ENCODE data around the gene EFL1.

The EFL1 gene

GRCh38 chr15:82136120-82136519 lies 126.4 kb downstream of the EFL1 start:
- no peak overlapping the region for H4K12ac ChIP-seq (ENCODE audit: low read depth, low read length)
- H3K4me2 ChIP-seq (ENCODE audit: low read length), result no peak overlapping the region
- no peak overlapping the region for H2AFZ ChIP-seq (ENCODE audit: insufficient read depth, low read length, poor library complexity)
- no peaks in the 10 kb centered on the region for H3K79me2 ChIP-seq (ENCODE audit: control insufficient read depth, insufficient read depth, low read length, poor library complexity)
- H2AK5ac ChIP-seq (ENCODE audit: low read length), result no peak overlapping the region
- DNase-seq, result no peak
- H3K79me1 ChIP-seq (ENCODE audit: low read length), result peaks cover 2% of the 10 kb centered on the region
- H3K23ac ChIP-seq (ENCODE audit: low read length), result no peak overlapping the region
- H2BK120ac ChIP-seq (ENCODE audit: insufficient read depth, low read length, poor library complexity), result no peak overlapping the region
- H3K27me3 ChIP-seq (ENCODE audit: insufficient read depth, low read length), result no peaks in the 10 kb centered on the region
- no peak overlapping the region for H3K4ac ChIP-seq (ENCODE audit: low read depth, low read length)
- WGBS (ENCODE audit: extremely low coverage, insufficient coverage, insufficient read length), result no CpG with 5 or more reads among the region's 3 CpGs
- H3K14ac ChIP-seq (ENCODE audit: low read length), result no peak overlapping the region
- H3K36me3 ChIP-seq (ENCODE audit: control insufficient read depth in 1 of 2, insufficient read depth in 2 of 2, low read length in 2 of 2), result no peaks in the 10 kb centered on the region
- H2BK5ac ChIP-seq (ENCODE audit: low read depth, low read length, poor library complexity), result no peak overlapping the region
- no peak overlapping the region for H3K18ac ChIP-seq (ENCODE audit: low read length)
- H3K9ac ChIP-seq (ENCODE audit: low read length), result no peak overlapping the region
- peaks cover 0 to 5% of the 10 kb centered on the region in 2 experiments for H3K4me1 ChIP-seq (ENCODE audit: control insufficient read depth in 1 of 2, insufficient read depth in 2 of 2, low read length in 2 of 2)
- no peak overlapping the region for H4K8ac ChIP-seq (ENCODE audit: low read depth, low read length)
- no peak overlapping the region for H3K4me3 ChIP-seq (ENCODE audit: low read depth, low read length)
- no peak overlapping the region for H2BK12ac ChIP-seq (ENCODE audit: low read length)
- H3K9me3 ChIP-seq (ENCODE audit: insufficient read depth, low read depth, low read length), result no peaks in the 10 kb centered on the region
- no peak overlapping the region for H3K27ac ChIP-seq (ENCODE audit: low read depth, low read length)
- H4K91ac ChIP-seq (ENCODE audit: low read depth, low read length), result no peak overlapping the region

DNA sequence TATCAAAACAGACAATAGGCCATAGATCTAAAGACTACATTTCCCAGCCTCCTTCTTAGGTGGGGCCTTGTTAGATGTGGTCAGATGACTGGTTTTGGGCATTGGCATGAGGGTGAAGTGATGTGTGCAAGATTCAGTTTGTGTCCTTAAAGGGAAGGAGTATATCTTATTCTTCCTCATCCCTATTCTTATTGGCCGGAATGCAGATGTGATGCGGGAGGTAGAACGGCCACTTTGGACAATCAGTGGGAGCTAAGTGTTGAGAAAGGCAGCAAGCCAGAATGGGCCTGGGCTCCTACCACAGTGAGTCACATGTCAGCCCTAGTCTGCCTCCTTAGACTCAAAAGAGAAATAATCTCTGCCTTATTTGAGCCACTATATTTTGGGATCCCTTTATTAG lies 126.9 kb downstream of the EFL1 start:
- no peak overlapping the region for H2BK120ac ChIP-seq (ENCODE audit: insufficient read depth, low read length, poor library complexity)
- no peak overlapping the region for H3K4ac ChIP-seq (ENCODE audit: low read depth, low read length)
- H3K4me1 ChIP-seq (ENCODE audit: control insufficient read depth in 1 of 2, insufficient read depth in 2 of 2, low read length in 2 of 2), result peaks cover 0 to 3% of the 10 kb centered on the region in 2 experiments
- H3K9ac ChIP-seq (ENCODE audit: low read length), result no peak overlapping the region
- H3K4me2 ChIP-seq (ENCODE audit: low read length), result no peak overlapping the region
- H3K79me2 ChIP-seq (ENCODE audit: control insufficient read depth, insufficient read depth, low read length, poor library complexity), result no peaks in the 10 kb centered on the region
- H3K18ac ChIP-seq (ENCODE audit: low read length), result no peak overlapping the region
- no peak for DNase-seq
- no peak overlapping the region for H3K27ac ChIP-seq (ENCODE audit: low read depth, low read length)
- no CpG with 5 or more reads among the region's 3 CpGs for WGBS (ENCODE audit: extremely low coverage, insufficient coverage, insufficient read length)
- H4K8ac ChIP-seq (ENCODE audit: low read depth, low read length), result no peak overlapping the region
- H3K27me3 ChIP-seq (ENCODE audit: insufficient read depth, low read length), result no peaks in the 10 kb centered on the region
- no peak overlapping the region for H3K14ac ChIP-seq (ENCODE audit: low read length)
- no peak overlapping the region for H4K91ac ChIP-seq (ENCODE audit: low read depth, low read length)
- no peak overlapping the region for H2AFZ ChIP-seq (ENCODE audit: insufficient read depth, low read length, poor library complexity)
- no peak overlapping the region for H3K23ac ChIP-seq (ENCODE audit: low read length)
- H3K4me3 ChIP-seq (ENCODE audit: low read depth, low read length), result no peak overlapping the region
- no peak overlapping the region for H2BK12ac ChIP-seq (ENCODE audit: low read length)
- H3K36me3 ChIP-seq (ENCODE audit: control insufficient read depth in 1 of 2, insufficient read depth in 2 of 2, low read length in 2 of 2), result no peaks in the 10 kb centered on the region
- no peak overlapping the region for H2BK5ac ChIP-seq (ENCODE audit: low read depth, low read length, poor library complexity)
- H4K12ac ChIP-seq (ENCODE audit: low read depth, low read length), result no peak overlapping the region
- H3K9me3 ChIP-seq (ENCODE audit: insufficient read depth, low read depth, low read length), result no peaks in the 10 kb centered on the region
- H3K79me1 ChIP-seq (ENCODE audit: low read length), result peaks cover 2% of the 10 kb centered on the region
- H2AK5ac ChIP-seq (ENCODE audit: low read length), result no peak overlapping the region

DNA sequence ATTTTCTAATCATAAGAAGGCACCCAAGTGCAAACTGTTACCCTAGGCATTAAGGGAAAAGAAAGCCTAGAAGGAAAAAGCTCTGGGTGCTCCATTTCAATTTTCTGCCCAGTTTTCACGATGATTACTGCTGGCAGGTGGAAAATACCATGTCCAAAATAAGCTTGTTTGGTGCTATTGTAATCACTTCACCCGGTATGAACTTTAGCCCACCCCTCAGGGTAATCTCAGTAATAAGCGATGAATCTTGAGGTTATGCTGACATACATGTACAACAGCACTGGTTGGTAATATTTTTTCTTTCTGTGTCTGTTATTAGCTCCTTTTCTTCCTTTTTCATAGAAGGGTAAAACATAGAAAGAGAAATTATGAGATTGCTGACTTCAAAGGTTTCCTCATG lies 128.1 kb downstream of the EFL1 start:
- Histone ChIP-seq H4K8ac (ENCODE audit: low read depth, low read length) (no peak overlapping the region), H3K36me3 (ENCODE audit: control insufficient read depth in 1 of 2, insufficient read depth in 2 of 2, low read length in 2 of 2) (peaks cover 0 to 1% of the 10 kb centered on the region in 2 experiments), H4K12ac (ENCODE audit: low read depth, low read length) (no peak overlapping the region), H3K23ac (ENCODE audit: low read length) (no peak overlapping the region), H3K79me2 (ENCODE audit: control insufficient read depth, insufficient read depth, low read length, poor library complexity) (no peaks in the 10 kb centered on the region), H4K91ac (ENCODE audit: low read depth, low read length) (no peak overlapping the region), H3K9ac (ENCODE audit: low read length) (no peak overlapping the region), H3K79me1 (ENCODE audit: low read length) (peaks cover 2% of the 10 kb centered on the region), H3K27ac (ENCODE audit: low read depth, low read length) (no peak overlapping the region), H3K4me3 (ENCODE audit: low read depth, low read length) (no peak overlapping the region), H2AFZ (ENCODE audit: insufficient read depth, low read length, poor library complexity) (no peak overlapping the region), H3K9me3 (ENCODE audit: insufficient read depth, low read depth, low read length) (no peaks in the 10 kb centered on the region), H2AK5ac (ENCODE audit: low read length) (no peak overlapping the region), H3K4me2 (ENCODE audit: low read length) (no peak overlapping the region), H2BK5ac (ENCODE audit: low read depth, low read length, poor library complexity) (no peak overlapping the region), H3K27me3 (ENCODE audit: insufficient read depth, low read length) (no peaks in the 10 kb centered on the region), H2BK120ac (ENCODE audit: insufficient read depth, low read length, poor library complexity) (no peak overlapping the region), H2BK12ac (ENCODE audit: low read length) (no peak overlapping the region), H3K4me1 (ENCODE audit: control insufficient read depth in 1 of 2, insufficient read depth in 2 of 2, low read length in 2 of 2) (peaks cover 0 to 3% of the 10 kb centered on the region in 2 experiments), H3K18ac (ENCODE audit: low read length) (no peak overlapping the region), H3K4ac (ENCODE audit: low read depth, low read length) (no peak overlapping the region), H3K14ac (ENCODE audit: low read length) (no peak overlapping the region)
- no peak for DNase-seq
- WGBS (ENCODE audit: extremely low coverage, insufficient coverage, insufficient read length), result no CpG with 5 or more reads among the region's 3 CpGs

GRCh38 chr15:82133251-82133650 lies 129.3 kb downstream of the EFL1 start:
- DNase-seq, result no peak
- peaks cover 0 to 3% of the 10 kb centered on the region in 2 experiments for H3K4me1 ChIP-seq (ENCODE audit: control insufficient read depth in 1 of 2, insufficient read depth in 2 of 2, low read length in 2 of 2)
- H3K18ac ChIP-seq (ENCODE audit: low read length), result no peak overlapping the region
- no peak overlapping the region for H3K4ac ChIP-seq (ENCODE audit: low read depth, low read length)
- H3K9me3 ChIP-seq (ENCODE audit: insufficient read depth, low read depth, low read length), result no peaks in the 10 kb centered on the region
- no peak overlapping the region for H4K91ac ChIP-seq (ENCODE audit: low read depth, low read length)
- no peaks in the 10 kb centered on the region for H3K79me1 ChIP-seq (ENCODE audit: low read length)
- no peak overlapping the region for H4K12ac ChIP-seq (ENCODE audit: low read depth, low read length)
- no peak overlapping the region for H3K4me2 ChIP-seq (ENCODE audit: low read length)
- no peak overlapping the region for H3K23ac ChIP-seq (ENCODE audit: low read length)
- no CpG with 5 or more reads among the region's 1 CpG for WGBS (ENCODE audit: extremely low coverage, insufficient coverage, insufficient read length)
- no peak overlapping the region for H2AFZ ChIP-seq (ENCODE audit: insufficient read depth, low read length, poor library complexity)
- no peaks in the 10 kb centered on the region for H3K27me3 ChIP-seq (ENCODE audit: insufficient read depth, low read length)
- no peak overlapping the region for H2BK12ac ChIP-seq (ENCODE audit: low read length)
- no peak overlapping the region for H2AK5ac ChIP-seq (ENCODE audit: low read length)
- H2BK5ac ChIP-seq (ENCODE audit: low read depth, low read length, poor library complexity), result no peak overlapping the region
- H3K9ac ChIP-seq (ENCODE audit: low read length), result no peak overlapping the region
- H3K79me2 ChIP-seq (ENCODE audit: control insufficient read depth, insufficient read depth, low read length, poor library complexity), result no peaks in the 10 kb centered on the region
- H3K36me3 ChIP-seq (ENCODE audit: control insufficient read depth in 1 of 2, insufficient read depth in 2 of 2, low read length in 2 of 2), result peaks cover 0 to 1% of the 10 kb centered on the region in 2 experiments
- H3K14ac ChIP-seq (ENCODE audit: low read length), result no peak overlapping the region
- H2BK120ac ChIP-seq (ENCODE audit: insufficient read depth, low read length, poor library complexity), result no peak overlapping the region
- H4K8ac ChIP-seq (ENCODE audit: low read depth, low read length), result no peak overlapping the region
- H3K4me3 ChIP-seq (ENCODE audit: low read depth, low read length), result no peak overlapping the region
- H3K27ac ChIP-seq (ENCODE audit: low read depth, low read length), result no peak overlapping the region

Data from trophoblast cell (in vitro differentiated cells and primary cell).